Eye (tissue), 1 donor: ENCODE results near the gene RRBP1.
A peak's percentile ranks its signal among the peaks of the same experiment; 100 is the strongest.

Experiments
- DNase-seq: peaks from one replicate; pipeline ENCODE4 v3.0.0-alpha.2; 2015

RRBP1 gene

DNA sequence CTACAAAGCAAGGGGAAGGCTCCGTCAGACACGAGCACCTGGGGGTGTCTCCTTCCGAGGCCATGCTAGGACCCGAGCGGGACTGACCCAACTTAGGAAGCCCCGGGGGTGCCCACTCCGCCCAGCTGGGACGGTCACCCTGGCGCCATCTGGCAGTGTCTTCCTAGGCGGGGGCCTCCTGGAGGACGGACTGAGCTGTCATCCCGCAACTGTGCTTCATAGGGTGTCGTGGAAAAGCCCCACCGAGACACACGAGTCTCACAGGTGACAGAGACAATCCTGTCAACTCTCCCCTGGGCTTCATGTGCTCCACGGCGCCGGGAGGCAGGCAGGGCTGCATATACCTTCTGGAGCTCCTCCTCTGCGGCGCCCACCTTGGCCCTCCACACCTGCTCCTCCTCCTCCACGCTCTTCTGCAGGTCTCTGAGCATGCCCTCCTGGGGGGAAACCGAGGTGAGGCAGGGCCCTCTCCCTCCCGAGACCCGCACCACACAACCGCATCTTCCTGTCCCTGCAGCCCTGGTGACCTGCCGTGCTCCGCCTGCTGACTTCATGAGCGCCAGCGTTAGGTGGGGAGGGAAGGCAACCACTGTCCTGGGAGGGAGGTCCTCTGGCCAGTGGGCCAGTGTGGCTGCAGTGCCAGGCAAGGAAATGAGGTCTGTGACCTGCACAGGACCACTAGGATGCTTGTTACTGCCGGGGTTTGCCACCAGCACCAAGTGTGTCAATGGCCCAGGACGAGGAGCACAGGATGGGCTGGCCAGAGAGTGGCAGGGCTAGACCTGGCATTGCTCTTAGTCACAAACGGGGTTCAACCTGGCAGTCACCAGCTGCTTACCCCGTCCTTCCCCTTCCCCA, 61.4 kb downstream of the RRBP1 start:
- DNase-seq = no peak

DNA sequence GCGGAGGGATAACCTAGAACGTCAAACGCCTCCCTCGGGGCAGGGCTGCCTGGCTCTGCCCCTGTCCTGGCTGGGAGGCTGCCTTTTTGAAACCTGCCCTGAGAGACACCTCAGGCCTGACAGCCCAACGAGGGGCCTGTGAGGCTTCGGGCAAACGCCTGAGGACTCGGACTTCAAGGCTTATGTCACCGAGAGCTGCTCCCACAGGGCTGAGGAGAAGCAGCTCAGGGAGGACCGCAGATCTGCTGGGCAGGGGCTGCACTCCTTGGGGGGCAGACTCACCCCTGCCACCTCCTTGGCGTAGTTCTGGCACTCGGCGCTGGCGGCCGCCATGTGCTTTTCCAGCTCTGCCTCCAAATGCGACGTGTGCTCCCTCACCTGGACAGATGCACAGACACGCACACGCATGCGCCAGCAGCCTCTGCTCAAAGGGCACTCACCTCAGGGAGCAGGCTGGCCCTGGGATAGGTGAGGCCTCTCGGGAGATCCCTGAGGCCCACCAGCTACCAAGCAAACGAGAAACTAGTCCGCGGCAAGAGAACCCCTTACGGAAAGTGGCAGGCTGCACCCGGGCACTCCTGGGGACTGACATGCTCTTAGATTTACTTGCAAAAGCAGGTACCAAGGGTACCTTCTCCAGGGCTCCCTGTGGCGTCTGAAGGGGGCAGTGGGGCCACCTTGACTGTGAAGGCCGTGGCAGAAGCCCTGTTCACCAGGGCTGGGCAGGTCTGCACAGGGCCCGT, 62.5 kb downstream of the RRBP1 start:
- no peak for DNase-seq

DNA sequence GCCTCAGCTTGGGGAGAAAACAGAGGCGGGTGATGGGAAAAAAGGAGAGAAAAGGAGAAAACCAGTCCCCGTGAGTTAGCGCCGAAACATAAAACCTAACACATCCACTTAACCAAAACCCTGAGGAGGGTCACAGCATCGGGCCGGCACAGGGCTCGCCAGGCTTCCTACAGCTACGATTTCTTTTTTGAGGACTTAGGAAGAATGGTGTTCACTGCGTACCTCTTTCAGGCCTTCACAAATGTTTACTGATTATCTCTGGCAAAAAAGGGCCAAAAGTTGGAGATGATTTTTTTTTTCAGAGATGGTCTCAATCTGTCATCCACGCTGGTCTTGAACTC, 63.4 kb downstream of the RRBP1 start:
- no peak for DNase-seq

DNA sequence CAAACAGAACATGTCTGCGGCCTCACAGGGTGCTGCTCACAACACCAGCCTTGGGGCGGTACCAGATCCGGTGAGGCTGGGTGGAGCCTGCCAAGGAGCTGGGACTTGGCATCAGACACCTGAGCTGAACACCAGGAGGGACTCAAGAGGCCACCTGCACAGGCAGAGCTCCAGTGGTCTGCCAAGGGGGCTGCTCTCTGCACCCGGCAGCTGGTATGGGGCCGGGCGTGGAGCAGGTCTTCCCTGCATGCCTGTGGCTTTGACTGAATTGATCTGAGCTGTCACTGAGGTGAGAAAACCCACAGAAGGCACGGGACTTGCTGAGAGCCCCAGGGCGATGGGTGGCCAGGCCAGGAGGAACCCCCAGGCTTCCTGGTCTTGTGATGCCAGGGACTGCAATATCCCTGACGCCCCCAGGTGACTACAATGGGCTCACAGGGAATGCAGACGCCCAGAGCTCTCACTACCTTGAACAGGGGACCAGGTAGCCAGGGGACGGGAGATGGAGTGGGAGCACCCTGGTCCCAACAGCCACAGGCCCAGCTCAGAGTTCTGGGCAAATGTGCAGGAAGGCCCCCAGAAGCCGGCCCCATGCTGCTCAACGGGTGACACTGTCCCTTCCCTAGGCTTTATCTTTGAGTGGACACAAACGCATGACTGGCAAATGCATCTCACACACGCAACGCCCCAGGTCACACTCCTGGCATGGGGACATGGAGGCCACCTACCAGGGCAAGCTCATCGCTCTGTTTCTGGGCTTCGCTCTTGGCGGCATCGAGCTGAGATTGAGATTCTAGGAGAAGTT, 64.0 kb downstream of the RRBP1 start:
- no peak for DNase-seq

DNA sequence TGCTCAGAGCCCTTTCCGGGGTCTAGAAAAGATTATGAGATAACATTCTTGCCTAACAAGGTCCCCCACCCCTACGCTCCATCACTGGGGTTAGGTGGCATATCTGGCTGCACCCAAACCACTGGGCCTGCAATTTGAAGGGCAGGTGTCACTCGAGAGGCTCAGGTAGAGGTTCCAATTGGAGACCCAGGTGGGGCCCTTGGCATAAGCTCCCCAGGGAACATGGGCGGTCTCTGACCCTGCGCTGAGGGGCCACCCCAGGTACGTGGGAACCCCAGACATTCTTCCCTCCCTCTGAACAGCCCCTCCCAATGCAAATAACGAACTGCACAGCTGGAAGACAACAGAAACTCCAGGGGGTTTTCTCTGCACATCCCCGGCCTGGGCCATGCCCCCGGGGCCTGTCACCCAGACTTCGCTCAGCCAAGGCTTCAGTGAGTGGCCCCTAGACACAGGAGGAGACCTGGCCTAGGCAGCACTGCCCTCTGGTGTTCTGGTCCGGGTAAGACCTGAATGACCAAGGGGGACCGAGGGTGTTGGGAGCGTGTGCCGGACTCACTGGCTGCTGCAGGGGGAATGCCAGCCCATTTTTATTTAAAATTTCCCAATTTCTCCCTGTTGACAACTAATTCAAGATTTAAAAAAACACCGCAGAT, 64.7 kb downstream of the RRBP1 start:
- DNase-seq = peak; percentile 84

DNA sequence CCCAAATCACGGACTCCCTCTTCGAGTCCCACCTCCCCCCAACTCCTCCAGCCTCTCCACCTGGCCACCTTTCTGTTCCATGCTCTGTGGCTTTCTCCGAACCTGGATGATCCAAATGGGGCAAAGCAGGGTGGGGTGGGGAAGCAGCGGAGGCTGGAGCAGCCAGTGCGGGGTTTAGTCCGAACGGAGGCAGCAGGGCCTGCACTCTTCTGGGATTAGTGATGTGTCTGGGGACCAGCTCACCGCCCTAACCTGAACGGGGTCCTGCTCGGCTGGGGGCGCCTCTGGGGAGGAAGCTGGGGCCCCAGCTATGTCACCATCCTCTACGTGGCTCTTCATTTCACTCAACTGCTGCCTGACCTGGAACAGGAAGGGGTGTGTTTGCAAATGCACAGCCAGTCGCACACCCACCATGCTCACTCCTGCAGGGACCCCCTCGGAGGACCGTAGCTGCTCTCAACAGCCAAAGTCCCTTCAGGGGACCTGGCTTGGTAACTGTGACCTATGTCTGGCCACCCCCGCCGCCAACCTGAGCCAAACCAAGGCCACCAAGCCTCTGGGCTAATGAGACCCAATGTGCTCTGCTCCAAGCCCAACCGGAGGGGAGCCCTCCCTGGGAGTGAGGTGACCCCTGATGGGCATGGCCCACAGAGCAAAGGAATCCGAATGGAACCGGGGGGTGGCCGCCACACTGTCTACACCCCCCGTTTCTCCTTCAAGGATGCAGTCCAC, 65.4 kb downstream of the RRBP1 start:
- no peak for DNase-seq

DNA sequence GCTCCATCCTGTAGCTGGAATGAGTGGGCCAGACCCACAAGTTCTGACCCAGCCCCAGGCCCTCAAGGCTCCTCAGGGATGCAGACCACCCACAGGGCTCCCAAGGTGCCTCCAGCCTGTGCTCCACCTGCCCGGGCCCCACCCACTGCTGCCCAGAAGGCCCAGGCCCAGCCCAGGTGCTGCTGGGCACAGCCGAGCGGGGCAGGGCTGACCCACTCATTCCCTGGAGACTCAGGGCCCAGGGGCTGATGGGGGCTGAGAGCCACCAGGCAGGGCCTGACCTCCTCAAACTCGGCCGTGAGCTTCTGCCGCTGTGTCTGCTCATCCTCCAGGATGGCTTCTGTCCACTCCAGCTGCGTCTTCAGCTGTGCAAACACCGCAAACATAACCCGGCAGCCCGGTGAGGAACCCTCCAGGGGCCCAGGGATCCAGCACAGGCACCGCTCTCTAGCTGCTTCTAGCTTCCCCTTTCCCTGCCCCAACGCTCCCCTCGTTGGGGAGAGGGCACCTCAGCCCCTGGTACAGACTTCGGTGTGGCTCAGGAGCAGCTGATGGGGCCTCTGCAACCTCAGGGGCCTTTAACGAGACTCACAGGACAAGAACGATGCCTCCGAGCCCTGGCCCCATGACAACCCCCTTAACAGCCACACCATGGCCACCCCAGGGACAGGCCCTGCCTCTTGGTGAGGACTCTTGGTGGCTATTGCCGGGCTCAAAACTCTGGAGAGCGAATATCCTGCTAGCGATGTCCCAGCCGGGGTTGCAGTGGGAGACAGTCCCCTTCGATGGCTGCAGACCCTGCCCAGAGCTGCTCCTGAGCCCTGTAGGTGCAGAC, 66.2 kb downstream of the RRBP1 start:
- DNase-seq = no peak

DNA sequence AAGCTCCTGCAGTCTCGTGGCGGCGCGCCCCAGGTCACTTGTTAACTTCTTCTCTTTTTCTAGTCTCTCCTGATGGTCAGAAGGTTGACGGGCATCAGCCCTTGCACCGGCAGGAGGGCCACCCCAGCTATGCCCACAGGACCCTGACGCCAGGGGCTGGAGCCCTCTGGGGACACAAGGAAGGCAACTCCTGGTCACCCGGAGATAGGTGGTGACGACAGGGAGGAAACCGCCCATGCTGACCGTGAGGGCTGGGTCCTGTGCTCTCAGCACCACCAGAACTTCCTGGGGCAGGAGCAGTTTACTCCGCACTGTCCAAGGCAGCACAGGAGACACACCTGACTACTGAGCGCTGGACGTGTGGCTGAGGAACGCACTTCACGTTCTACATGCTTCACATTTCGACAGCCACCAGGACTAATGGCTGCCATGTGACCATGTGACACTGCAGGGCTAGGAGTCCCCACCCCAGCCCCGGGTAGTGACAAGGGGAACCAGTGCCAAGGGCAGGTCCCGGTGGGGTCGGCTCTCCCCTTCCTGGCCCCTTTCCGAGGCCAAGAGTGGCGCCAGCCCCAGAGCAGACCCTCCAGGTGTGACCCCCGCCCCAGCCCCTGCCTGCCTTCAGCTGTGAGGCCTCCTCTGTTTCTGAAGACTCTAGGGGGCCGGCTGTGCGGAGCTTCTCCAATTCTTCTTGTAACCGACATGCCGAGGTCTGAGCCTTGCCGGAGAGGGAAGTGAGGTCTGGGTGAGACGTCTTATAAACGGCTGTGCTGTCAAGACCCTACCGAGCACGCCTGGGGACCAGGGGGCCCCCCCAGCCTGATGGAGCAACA, 67.0 kb downstream of the RRBP1 start:
- DNase-seq = no peak

DNA sequence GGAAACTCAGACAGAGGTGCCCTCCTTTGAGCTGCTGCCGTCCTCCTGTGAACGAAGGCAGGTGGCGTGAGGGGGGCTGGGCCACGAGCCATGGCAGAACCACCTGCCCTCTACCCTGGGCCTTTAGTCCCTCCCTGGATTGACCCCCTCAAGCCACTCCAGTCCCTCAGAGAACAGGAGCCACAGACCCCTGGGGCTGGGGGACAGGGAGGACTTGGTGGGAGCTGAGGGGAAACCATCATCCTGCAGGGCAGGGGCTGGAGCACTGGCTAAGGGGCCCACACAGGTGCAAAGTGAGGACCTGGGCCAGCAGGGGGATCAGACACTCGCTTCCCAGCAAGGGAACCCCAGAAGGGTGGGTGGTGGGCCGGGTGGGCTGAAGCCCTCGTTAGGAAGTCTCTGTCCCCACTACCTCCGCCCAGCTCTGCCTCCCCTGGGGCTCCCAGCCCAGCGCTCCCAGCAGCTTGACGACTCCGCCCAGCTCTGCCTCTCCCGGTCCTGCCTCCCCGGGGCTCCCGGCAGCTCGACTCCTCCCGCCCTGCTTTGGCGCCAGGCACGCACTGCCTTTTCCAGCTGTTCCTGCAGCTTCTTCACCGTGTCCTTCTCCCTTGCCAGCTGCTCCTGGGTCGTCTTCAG, 67.7 kb downstream of the RRBP1 start:
- no peak for DNase-seq

DNA sequence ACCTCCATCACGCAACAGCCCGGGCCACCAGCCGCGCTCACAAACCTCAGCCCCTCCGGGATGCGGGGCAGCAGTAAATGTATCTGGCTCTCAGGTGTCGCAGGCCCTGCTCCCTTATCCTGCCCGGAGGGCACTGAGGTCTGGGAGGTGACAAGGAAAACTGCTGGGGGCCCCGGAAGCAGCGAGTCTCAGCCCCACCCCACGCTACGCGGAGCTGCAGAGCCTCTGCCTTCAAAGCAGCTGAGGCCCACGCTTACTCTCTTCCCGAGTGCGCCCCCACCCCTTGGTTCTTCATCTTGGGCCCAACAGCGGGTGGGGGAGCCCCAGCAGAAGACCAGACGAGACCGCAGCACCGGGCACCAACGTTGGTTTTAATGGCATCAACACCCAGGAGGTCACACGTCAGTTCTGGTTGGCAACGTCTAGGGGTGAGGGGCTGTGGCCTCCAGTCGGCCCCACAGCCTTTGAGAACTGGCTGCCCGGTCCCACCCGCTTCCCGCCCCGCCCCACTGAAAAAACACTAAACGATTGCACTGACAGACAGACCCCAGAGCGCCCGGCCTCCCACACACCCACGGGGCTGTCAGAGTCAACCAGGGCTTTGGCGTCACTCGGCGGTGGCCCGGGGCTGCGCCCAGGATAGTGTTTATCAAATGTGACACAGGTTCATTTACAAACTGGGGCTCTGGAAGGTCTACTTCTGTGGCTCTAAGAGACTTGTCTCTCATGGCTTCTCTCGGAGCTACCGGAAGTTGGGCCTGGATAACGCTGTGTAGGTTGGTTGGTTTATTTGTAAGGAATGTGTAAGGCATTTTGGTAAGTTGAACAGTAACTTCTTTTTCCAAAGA, 68.5 kb downstream of the RRBP1 start:
- DNase-seq = no peak

DNA sequence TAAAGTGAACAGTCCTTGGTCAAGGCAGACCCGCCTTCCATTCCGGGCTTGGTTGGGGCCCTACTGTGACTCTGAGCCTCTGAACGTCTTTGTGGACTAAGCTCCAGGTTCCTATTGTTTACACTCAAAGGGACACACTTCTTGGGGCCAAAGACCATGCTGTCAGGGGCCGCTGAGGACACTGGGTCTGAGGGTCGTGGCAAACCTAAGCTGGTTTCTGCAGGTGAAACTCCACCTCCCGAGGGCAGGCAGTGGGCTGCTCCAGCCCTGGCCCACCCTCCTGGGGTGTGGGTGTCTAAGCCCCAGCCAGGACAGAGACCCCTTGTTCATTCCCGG, 69.1 kb downstream of the RRBP1 start:
- DNase-seq = no peak

DNA sequence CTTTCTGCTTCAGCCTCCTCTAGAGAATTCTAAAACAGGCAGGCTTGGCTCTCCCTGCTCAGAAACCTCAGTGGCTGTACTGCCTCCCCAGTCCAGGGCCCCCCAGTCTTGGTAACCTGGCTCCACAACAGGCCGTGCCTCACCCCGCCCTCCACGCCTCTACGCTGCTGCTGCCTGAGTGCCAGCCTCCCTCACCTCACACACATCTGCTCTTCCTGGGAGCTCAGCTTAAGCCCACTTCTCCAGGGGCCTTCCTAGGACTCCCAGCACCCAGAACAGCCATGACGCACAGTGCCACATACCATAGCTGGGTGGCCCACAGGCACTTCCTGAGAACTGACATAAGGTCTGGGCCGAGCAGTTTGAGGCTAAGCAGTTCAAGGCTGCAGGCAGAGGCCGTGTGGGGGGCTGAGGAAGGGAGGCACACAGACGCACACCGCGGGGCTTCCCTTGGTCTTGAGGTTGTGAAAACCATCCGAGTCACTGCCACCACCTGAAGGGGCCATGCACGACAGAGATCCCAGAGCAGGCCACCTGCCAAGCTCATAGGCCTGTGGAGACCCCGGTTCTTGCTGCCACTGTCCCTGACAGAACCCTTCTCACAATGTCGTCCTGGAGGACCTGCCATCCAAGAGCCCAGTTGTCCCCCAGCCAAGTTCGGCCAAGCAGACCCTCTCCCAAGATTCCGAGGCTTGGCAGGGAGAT, 69.6 kb downstream of the RRBP1 start:
- no peak for DNase-seq

DNA sequence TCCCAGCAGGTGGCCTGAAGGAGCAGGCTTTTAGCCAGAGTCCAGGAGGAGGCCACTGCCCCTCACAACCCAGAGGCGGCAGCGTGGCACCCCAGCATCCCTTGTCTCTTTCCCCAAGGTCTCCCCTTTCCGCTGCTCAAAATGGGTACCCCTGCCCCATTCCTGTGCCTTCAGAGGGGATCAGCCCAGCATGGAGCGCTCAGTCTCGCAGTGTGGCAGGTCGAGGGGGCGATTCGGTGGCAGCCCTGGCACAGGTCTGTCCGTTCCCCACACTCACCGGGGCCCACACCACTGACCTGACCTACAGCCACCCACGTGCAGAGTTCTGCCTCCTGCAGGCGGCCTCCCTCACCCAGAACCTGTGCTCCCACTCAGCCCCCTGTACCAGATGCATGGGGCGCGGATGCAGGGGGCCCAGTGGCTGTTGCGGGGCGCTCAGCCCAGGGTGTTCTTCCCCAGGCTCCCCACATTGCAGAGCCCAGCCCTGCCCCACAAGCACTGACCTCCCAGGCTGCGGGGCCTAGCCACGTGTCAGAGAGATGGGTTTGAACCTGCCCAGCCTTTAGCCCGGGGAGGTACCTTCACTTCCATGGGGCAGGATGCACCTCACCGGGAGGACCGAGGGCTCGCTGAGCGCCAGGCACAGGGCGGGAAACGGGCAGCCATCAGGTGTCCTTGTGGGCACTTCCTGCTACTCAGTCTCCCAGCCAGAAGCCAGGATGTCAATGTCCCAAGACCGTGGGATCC, 70.3 kb downstream of the RRBP1 start:
- DNase-seq = no peak

DNA sequence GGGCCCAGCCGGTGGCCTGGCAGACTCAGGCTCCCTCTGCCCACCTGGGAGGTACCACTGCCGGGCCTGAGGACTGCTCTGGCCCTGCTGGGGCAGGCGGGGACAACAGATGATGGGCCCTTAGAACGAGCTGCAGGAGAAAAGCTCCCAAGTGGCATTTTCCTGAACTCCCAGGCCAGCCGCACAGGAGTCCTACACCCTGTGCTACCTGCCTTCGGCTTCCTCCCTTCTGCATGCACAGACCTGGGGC, 70.8 kb downstream of the RRBP1 start:
- no peak for DNase-seq

DNA sequence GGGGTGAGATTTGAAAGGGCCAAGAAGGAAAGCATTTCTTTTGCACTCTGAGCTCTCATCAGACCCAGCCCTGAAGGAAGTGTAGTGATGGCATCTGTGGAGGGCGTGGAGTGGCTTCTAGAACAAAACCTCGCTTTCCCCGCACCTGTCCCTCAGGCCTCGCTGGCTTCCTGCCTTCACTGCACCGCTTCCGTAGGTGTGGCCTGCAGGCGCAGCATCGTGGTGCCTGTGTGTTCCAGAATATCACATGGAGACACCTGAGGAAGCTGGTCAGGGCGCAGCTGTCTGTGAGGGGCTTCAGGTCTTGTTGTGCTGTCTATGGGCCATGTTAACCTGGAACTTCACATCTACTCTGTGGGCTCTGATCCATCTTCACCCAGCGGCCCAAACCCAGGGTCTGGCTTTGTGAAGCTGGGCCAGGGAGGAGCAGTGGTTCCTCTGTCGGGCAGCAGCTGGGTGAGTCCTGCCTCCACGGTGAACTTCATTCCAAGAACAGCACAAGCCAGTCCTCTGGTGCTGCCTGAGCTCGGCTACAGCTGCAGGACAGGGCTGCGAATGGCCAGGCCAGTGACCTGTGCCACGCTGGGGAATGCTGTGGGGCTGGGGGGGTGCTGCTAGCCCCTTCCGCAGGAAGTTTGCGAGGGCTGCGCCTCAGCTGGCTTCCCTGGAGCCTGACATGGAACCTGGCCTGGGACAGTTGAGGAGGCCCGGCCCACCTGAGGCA, 71.3 kb downstream of the RRBP1 start:
- DNase-seq = no peak

DNA sequence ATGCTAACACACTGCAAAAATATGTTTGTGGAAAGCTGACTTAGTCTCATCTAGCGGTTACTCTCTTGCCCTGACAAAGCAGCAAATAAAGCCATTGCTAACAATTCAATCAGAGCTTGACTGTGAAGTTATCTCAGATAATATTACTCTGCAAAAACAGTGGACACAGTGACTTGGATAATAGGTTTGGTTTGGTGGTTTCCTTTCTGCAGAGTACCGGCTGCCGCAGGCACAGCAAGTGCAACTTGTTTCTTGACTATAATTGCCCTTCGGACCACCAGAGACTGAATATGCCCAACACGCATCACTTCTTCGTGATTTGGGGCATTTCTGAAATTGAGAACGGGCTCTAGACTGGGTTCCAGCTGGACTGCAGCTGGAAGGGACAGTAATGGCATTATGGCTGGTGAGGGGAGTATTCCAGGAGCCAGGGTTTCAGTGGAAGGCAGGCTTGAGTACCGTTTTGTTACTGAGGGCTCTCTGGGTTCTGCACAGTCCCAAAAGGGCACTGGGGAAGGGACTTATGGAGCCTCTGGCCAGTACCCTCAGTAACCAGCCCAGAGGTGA, 72.1 kb downstream of the RRBP1 start:
- no peak for DNase-seq
